ENCODE results near the gene TBCK. TPM values are rescaled to one million over a fixed set of nuclear protein-coding genes. Genes with fewer than 3 reads are reported as not detected.
"Not testable (repeated sequence)": the region's sequence is repeated elsewhere in the genome, so short reads cannot be mapped to it uniquely, and the experiment has no call there.

TBCK gene
- total RNA-seq, 2 experiments from 2014 or later, result 22.5 to 25.1 TPM

- Mint-ChIP-seq H3K9me3 (ENCODE audit: low read depth) (peaks cover 52% of the 10 kb centered on the region), H3K36me3 (ENCODE audit: low read depth) (peaks cover 56% of the 10 kb centered on the region), H3K27me3 (no peaks in the 10 kb centered on the region), H3K27ac (no peak overlapping the region), H3K4me3 (no peak overlapping the region), H3K4me1 (no peaks in the 10 kb centered on the region)
- DNase-seq (no peak), ATAC-seq (no peak)
- CTCF ChIA-PET, result interaction anchor here (0.9 to 1.2 kb wide), 2 partner anchors 12 to 575 kb away, joined by 3 read pairs; no protein-coding TSS in a partner anchor
- intact Hi-C loops (cut with DNase I, micrococcal nuclease), result no loop called here
- POLR2A ChIA-PET, result no interaction called here
Observed at GRCh38 chr4:106149026-106149425, 167.0 kb downstream of the TBCK start.

- ChIA-PET CTCF (no interaction called here), POLR2A (no interaction called here)
- Mint-ChIP-seq H3K4me3 (no peak overlapping the region), H3K27me3 (no peaks in the 10 kb centered on the region), H3K4me1 (no peaks in the 10 kb centered on the region), H3K27ac (no peak overlapping the region), H3K36me3 (ENCODE audit: low read depth) (peaks cover 30% of the 10 kb centered on the region), H3K9me3 (ENCODE audit: low read depth) (peaks cover 11% of the 10 kb centered on the region)
- intact Hi-C loops (cut with DNase I, micrococcal nuclease), result loop anchor here (1.0 kb wide), 1 partner anchor 8 kb away; no protein-coding TSS in a partner anchor
- no peak for DNase-seq
- ATAC-seq, result no peak
Observed at GRCh38 chr4:106142616-106143127, 173.3 kb downstream of the TBCK start.

DNA sequence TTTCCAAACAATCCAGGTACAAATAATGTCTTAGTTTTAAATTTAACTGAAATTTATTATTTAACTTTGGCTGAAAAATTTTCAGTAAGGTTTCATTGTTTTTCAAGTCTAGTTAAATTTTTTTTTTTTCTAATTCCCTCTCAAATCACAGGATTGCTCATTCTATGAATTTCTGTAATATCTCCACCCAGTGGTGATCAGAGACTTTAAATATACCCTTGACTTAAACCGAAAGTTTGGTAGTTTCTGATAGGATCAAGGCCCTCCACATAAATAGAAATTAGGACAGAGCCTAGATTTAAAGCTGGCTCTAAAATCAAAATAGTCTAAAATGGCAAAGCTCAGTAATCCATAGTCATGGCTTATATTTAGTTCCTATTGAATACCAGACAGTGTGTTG lies 175.4 kb downstream of the TBCK start:
- Mint-ChIP-seq H3K4me3 (no peak overlapping the region), H3K27ac (no peak overlapping the region), H3K9me3 (ENCODE audit: low read depth) (no peaks in the 10 kb centered on the region), H3K27me3 (no peaks in the 10 kb centered on the region), H3K4me1 (no peaks in the 10 kb centered on the region), H3K36me3 (ENCODE audit: low read depth) (peaks cover 17% of the 10 kb centered on the region)
- POLR2A ChIA-PET, result no interaction called here
- ATAC-seq (no peak), DNase-seq (no peak)
- intact Hi-C loops (cut with DNase I, micrococcal nuclease), result no loop called here
- CTCF ChIA-PET, result no interaction called here

GRCh38 chr4:106136777-106137331 lies 179.2 kb downstream of the TBCK start:
- Mint-ChIP-seq H3K4me1 (no peaks in the 10 kb centered on the region), H3K27me3 (no peaks in the 10 kb centered on the region), H3K9me3 (ENCODE audit: low read depth) (peaks cover 13% of the 10 kb centered on the region), H3K36me3 (ENCODE audit: low read depth) (peaks cover 29% of the 10 kb centered on the region), H3K27ac (no peak overlapping the region), H3K4me3 (no peak overlapping the region)
- intact Hi-C loops (cut with DNase I, micrococcal nuclease), result no loop called here
- ATAC-seq (no peak), DNase-seq (no peak)
- CTCF ChIA-PET, result no interaction called here
- POLR2A ChIA-PET, result no interaction called here

DNA sequence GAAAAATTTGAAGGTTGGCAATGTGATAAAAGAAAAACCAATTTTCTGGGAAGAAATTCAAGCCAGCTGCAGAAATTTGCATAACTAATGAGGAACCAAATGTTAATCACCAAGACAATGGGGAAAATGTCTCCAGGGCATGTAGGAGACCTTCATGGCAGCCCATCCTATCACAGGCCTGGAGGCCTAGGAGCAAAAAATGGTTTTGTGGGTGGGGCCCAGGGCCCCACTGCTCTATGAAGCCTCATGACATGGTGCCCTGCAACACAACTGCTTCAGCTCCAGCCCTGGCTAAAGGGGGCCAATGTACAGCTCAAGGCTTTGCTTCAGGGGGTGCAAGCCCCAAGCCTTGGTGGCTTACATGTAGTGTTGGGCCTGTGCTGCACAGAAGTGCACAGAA lies 184.0 kb downstream of the TBCK start:
- ChIA-PET POLR2A (no interaction called here), CTCF (no interaction called here)
- DNase-seq, result no peak
- peaks cover 17% of the 10 kb centered on the region for H3K9me3 Mint-ChIP-seq (ENCODE audit: low read depth)
- H3K4me3 Mint-ChIP-seq, result no peak overlapping the region
- peaks cover 41% of the 10 kb centered on the region for H3K36me3 Mint-ChIP-seq (ENCODE audit: low read depth)
- ATAC-seq, result no peak
- no peaks in the 10 kb centered on the region for H3K4me1 Mint-ChIP-seq
- H3K27me3 Mint-ChIP-seq, result no peaks in the 10 kb centered on the region
- H3K27ac Mint-ChIP-seq, result no peak overlapping the region
- intact Hi-C loops (cut with DNase I, micrococcal nuclease), result no loop called here

DNA sequence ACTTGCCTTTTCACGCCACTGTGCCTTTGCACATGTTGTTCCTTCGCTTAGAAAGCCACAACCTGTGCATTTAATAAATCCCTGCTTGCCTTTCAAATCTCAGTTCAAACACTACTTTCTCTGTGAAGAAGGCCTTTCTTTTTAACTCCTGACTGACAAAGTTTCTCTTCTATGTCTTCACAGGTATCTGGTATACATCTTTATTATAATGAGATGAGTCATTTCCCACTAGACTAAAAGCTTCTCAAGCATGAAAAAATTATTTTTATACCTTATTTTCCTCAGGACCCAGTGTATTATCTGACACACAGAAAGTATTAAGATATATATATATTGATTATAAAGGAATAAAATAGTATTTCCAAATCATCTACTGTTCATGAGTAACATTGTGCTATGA lies 189.9 kb downstream of the TBCK start:
- no peak overlapping the region for H3K4me3 Mint-ChIP-seq
- H3K27me3 Mint-ChIP-seq, result no peaks in the 10 kb centered on the region
- no peak overlapping the region for H3K27ac Mint-ChIP-seq
- intact Hi-C loops (cut with DNase I, micrococcal nuclease), result no loop called here
- peaks cover 23% of the 10 kb centered on the region for H3K36me3 Mint-ChIP-seq (ENCODE audit: low read depth)
- no peak for ATAC-seq
- POLR2A ChIA-PET, result no interaction called here
- CTCF ChIA-PET, result no interaction called here
- H3K4me1 Mint-ChIP-seq, result no peaks in the 10 kb centered on the region
- H3K9me3 Mint-ChIP-seq (ENCODE audit: low read depth), result peaks cover 10% of the 10 kb centered on the region
- DNase-seq, result no peak

DNA sequence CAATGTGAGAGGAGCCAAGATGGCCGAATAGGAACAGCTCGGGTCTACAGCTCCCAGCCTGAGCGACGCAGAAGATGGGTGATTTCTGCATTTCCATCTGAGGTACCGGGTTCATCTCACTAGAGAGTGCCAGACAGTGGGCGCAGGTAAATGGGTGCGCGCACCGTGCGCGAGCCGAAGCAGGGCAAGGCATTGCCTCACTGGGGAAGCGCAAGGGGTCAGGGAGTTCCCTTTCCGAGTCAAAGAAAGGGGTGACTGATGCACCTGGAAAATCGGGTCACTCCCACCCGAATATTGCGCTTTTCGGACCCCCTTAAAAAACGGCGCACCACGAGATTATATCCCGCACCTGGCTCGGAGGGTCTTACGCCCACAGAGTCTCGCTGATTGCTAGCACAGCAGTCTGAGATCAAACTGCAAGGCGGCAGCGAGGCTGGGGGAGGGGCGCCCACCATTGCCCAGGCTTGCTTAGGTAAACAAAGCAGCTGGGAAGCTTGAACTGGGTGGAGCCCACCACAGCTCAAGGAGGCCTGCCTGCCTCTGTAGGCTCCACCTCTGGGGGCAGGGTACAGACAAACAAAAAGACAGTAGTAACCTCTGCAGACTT lies 196.0 kb downstream of the TBCK start:
- POLR2A ChIA-PET; H3K4me1 Mint-ChIP-seq; ATAC-seq; DNase-seq; H3K27ac Mint-ChIP-seq; H3K27me3 Mint-ChIP-seq; intact Hi-C loops (cut with DNase I, micrococcal nuclease); CTCF ChIA-PET; H3K4me3 Mint-ChIP-seq: not testable (repeated sequence)
- H3K36me3 Mint-ChIP-seq (ENCODE audit: low read depth), result peaks cover 30% of the 10 kb centered on the region
- peaks cover 10% of the 10 kb centered on the region for H3K9me3 Mint-ChIP-seq (ENCODE audit: low read depth)

DNA sequence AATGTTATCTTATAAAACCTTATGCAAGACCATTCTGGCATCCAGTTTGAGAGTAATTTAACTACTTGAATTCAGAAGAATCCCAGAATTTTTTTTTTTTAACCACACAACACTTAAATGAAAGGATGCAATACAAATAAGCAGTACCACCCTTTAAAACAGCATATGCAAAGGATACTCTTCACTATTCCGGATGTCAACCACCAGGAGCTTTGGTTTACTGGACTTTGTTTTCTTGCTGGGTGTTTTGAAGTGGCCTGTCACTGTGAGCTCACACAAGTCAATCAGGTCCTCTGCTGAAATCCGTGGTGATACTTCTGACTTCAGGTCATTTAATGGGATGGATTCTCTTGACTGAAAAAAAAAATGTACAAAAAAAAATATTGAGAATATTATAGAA lies 200.0 kb downstream of the TBCK start:
- intact Hi-C loops (cut with DNase I, micrococcal nuclease), result no loop called here
- ATAC-seq, result no peak

GRCh38 chr4:106114270-106114669 lies 201.7 kb downstream of the TBCK start:
- Mint-ChIP-seq H3K36me3 (ENCODE audit: low read depth) (peaks cover 77% of the 10 kb centered on the region), H3K9me3 (ENCODE audit: low read depth) (peaks cover 26% of the 10 kb centered on the region), H3K4me1 (no peaks in the 10 kb centered on the region), H3K27ac (no peak overlapping the region), H3K4me3 (no peak overlapping the region), H3K27me3 (no peaks in the 10 kb centered on the region)
- intact Hi-C loops (cut with DNase I, micrococcal nuclease), result no loop called here
- ATAC-seq (no peak), DNase-seq (no peak)
- POLR2A ChIA-PET, result no interaction called here
- CTCF ChIA-PET, result no interaction called here

More for the DNA sequence above, 200.0 kb downstream of the TBCK start:
- H3K27me3 Mint-ChIP-seq, result no peaks in the 10 kb centered on the region
- CTCF ChIA-PET, result interaction anchor here (1.5 kb wide), 1 partner anchor 12 kb away, joined by 5 read pairs; no protein-coding TSS in a partner anchor
- no peak overlapping the region for H3K4me3 Mint-ChIP-seq
- peaks cover 64% of the 10 kb centered on the region for H3K36me3 Mint-ChIP-seq (ENCODE audit: low read depth)
- POLR2A ChIA-PET, result no interaction called here
- DNase-seq, result no peak
- no peak overlapping the region for H3K27ac Mint-ChIP-seq
- peaks cover 21% of the 10 kb centered on the region for H3K9me3 Mint-ChIP-seq (ENCODE audit: low read depth)
- H3K4me1 Mint-ChIP-seq, result no peaks in the 10 kb centered on the region

DNA sequence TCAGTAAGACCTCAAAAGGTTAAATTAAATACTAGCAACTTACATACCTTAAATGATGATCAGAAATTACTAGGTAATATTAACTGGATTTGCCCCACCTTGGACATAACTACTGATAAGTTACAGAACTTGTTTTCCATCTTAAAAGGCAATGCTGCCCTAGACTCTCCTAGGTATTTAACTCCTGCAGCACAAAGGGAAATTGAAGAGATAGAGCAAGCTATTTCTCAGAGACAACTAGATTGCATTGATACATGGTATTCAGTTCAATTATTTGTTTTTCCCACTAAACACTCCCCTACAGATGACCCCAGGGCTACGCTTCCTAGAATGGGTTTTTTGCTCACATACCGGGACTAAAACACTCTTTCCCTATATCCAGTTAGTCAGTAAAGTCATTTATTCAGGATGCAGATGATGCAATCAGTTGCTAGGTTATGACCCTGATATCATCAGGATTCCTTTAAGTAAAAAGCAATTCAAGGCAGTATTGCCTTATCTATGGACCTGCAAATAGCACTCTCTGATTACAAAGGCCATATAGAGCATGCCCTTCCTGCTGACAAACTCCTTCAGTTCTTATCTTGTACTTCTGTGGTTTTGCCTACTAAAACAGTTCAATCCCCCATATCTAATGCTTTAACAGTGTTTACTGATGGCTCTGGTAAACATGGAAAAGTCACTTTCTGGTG lies 204.1 kb downstream of the TBCK start:
- POLR2A ChIA-PET; H3K27ac Mint-ChIP-seq; ATAC-seq; H3K4me1 Mint-ChIP-seq; H3K27me3 Mint-ChIP-seq; DNase-seq; CTCF ChIA-PET; H3K4me3 Mint-ChIP-seq; intact Hi-C loops (cut with DNase I, micrococcal nuclease): not testable (repeated sequence)
- peaks cover 94% of the 10 kb centered on the region for H3K36me3 Mint-ChIP-seq (ENCODE audit: low read depth)
- peaks cover 29% of the 10 kb centered on the region for H3K9me3 Mint-ChIP-seq (ENCODE audit: low read depth)

DNA sequence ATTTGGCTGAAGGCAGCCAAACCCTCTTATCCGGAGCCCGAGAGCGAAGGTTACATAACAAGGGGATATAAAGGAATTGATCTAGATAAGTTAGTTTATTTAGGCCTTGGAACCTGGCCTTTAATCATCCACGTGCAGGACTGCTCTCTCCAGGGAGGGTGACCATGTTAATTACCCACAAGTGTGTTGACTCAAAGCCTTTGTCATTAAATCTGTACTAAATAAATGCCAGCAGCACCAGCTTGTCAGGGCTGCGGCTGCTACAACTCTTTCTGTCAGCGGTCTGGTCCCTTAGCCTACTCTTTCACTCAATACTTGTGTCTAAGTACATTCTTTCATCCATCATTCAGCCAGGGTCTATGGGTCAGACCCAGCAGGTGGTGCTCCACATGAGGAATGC lies 206.1 kb downstream of the TBCK start:
- POLR2A ChIA-PET, result no interaction called here
- intact Hi-C loops (cut with DNase I, micrococcal nuclease), result no loop called here
- H3K27me3 Mint-ChIP-seq, result no peaks in the 10 kb centered on the region
- H3K4me1 Mint-ChIP-seq, result no peaks in the 10 kb centered on the region
- no peak for ATAC-seq
- H3K27ac Mint-ChIP-seq, result no peak overlapping the region
- H3K9me3 Mint-ChIP-seq (ENCODE audit: low read depth), result peaks cover 32% of the 10 kb centered on the region
- H3K36me3 Mint-ChIP-seq (ENCODE audit: low read depth), result peaks cover 96% of the 10 kb centered on the region
- DNase-seq, result no peak
- H3K4me3 Mint-ChIP-seq, result no peak overlapping the region
- CTCF ChIA-PET, result no interaction called here

GRCh38 chr4:106105697-106106096 lies 210.3 kb downstream of the TBCK start:
- Mint-ChIP-seq H3K27ac (no peak overlapping the region), H3K4me3 (no peak overlapping the region), H3K9me3 (ENCODE audit: low read depth) (peaks cover 16% of the 10 kb centered on the region), H3K27me3 (no peaks in the 10 kb centered on the region), H3K36me3 (ENCODE audit: low read depth) (peaks cover 71% of the 10 kb centered on the region), H3K4me1 (no peaks in the 10 kb centered on the region)
- no peak for ATAC-seq
- ChIA-PET CTCF (no interaction called here), POLR2A (no interaction called here)
- intact Hi-C loops (cut with DNase I, micrococcal nuclease), result no loop called here
- no peak for DNase-seq
